Thoracic aorta (tissue), 2 donors: Measurements from ENCODE around the gene AMOTL1. TPM values are rescaled to one million over a fixed set of nuclear protein-coding genes. Genes with fewer than 3 reads are reported as not detected.
"Not testable (repeated sequence)": the region's sequence is repeated elsewhere in the genome, so short reads cannot be mapped to it uniquely, and the experiment has no call there.

ENCODE experiments used
- ATAC-seq: fragments of 150-250 bp; one replicate; pipeline ENCODE4 v1.8.0; 2017; ENCODE audit warnings: low read depth; ENCODE audit not compliant: insufficient number of reproducible peaks, low FRiP score
- DNase-seq: peaks from one replicate; pipeline ENCODE4 v3.0.0-alpha.2; 2020; ENCODE audit warnings: low spot score
- H3K27ac ChIP-seq, 2 donors: fragments of 200-600 bp; sonication (generic); 1 replicate in 1 of 2; 2 replicates in 1 of 2; pipeline ENCODE4 v1.5.1; 2016; ENCODE audit warnings: mild to moderate bottlenecking in 2 of 2, moderate library complexity in 2 of 2
- H3K27me3 ChIP-seq: fragments of 200-600 bp; sonication (generic); replicated peaks from 2 replicates; pipeline ENCODE4 v1.6.0; 2016; ENCODE audit warnings: mild to moderate bottlenecking; ENCODE audit not compliant: insufficient read depth
- H3K36me3 ChIP-seq: fragments of 200-600 bp; sonication (generic); one replicate; pipeline ENCODE4 v1.5.1; 2016
- H3K4me1 ChIP-seq, 2 donors: fragments of 200-600 bp; sonication (generic); 1 replicate in 1 of 2; 2 replicates in 1 of 2; pipeline versions ENCODE4 v1.5.1 to v1.6.0; 2016; ENCODE audit warnings: low read depth in 2 of 2, mild to moderate bottlenecking in 1 of 2; ENCODE audit not compliant: control insufficient read depth in 1 of 2
- H3K4me3 ChIP-seq: fragments of 200-600 bp; sonication (generic); 2 replicates; pipeline ENCODE4 v1.5.1; 2016; ENCODE audit warnings: mild to moderate bottlenecking
- H3K9me3 ChIP-seq: fragments of 200-600 bp; sonication (generic); 2 replicates; pipeline ENCODE4 v1.5.1; 2016
- CTCF ChIP-seq: fragments of 200-600 bp; sonication (generic); IDR thresholded peaks from one replicate; pipeline ENCODE4 v1.5.1; 2019; ENCODE audit warnings: antibody characterized with exemption
- total RNA-seq, 2 donors: library from RNA; depleted of rRNA; stranded (reverse); fragments of >200 nt; gene quantifications; one replicate each; pipeline versions ENCODE4 v1.1.0 to v1.2.3, GENCODE V29; 2016

AMOTL1 gene
- total RNA-seq, 2 donors from 2014 or later = 64.2 to 89.5 TPM

GRCh38 chr11:94804874-94805273 is 36.7 kb downstream of the AMOTL1 start:
- Histone ChIP-seq H3K4me1 (peaks cover 26 to 69% of the 10 kb centered on the region in 2 donors), H3K4me3 (no peak overlapping the region), H3K27ac (peak overlapping the region; percentile 9), H3K9me3 (no peaks in the 10 kb centered on the region), H3K36me3 (peaks cover under 1% of the 10 kb centered on the region), H3K27me3 (no peaks in the 10 kb centered on the region)
- DNase-seq (no peak), ATAC-seq (no peak)
- no peak for TF ChIP-seq CTCF

GRCh38 chr11:94806014-94806413 is 37.9 kb downstream of the AMOTL1 start:
- Histone ChIP-seq H3K36me3 (no peaks in the 10 kb centered on the region), H3K27ac (peak overlapping the region; percentile 1 to 9), H3K4me3 (no peak overlapping the region), H3K4me1 (peaks cover 25 to 69% of the 10 kb centered on the region in 2 donors), H3K27me3 (no peaks in the 10 kb centered on the region), H3K9me3 (no peaks in the 10 kb centered on the region)
- DNase-seq = no peak
- ATAC-seq = no peak
- no peak for TF ChIP-seq CTCF

- DNase-seq = no peak
- Histone ChIP-seq H3K36me3 (no peaks in the 10 kb centered on the region), H3K4me1 (peaks cover 22 to 69% of the 10 kb centered on the region in 2 donors), H3K27ac (peak overlapping the region; percentile 1 to 9), H3K4me3 (no peak overlapping the region), H3K9me3 (no peaks in the 10 kb centered on the region), H3K27me3 (no peaks in the 10 kb centered on the region)
- ATAC-seq = no peak
- TF ChIP-seq CTCF = no peak
Measured at GRCh38 chr11:94806419-94806818, 38.3 kb downstream of the AMOTL1 start.

- Histone ChIP-seq H3K27me3 (no peaks in the 10 kb centered on the region), H3K4me3 (no peak overlapping the region), H3K9me3 (no peaks in the 10 kb centered on the region), H3K27ac (no peak overlapping the region), H3K36me3 (no peaks in the 10 kb centered on the region), H3K4me1 (peaks cover 14 to 52% of the 10 kb centered on the region in 2 donors)
- ATAC-seq = no peak
- no peak for TF ChIP-seq CTCF
- no peak for DNase-seq
Measured at GRCh38 chr11:94809251-94809650, 41.1 kb downstream of the AMOTL1 start.

GRCh38 chr11:94812724-94813720 is 44.9 kb downstream of the AMOTL1 start:
- not testable (repeated sequence) for ATAC-seq

More at GRCh38 chr11:94812724-94813720, 44.9 kb downstream of the AMOTL1 start:
- not testable (repeated sequence) for H3K4me3 ChIP-seq, H3K9me3 ChIP-seq, H3K36me3 ChIP-seq, H3K27ac ChIP-seq, H3K27me3 ChIP-seq, DNase-seq
- H3K4me1 ChIP-seq = peaks cover 3 to 33% of the 10 kb centered on the region in 2 donors
